HG03378 (cell line): Measurements from ENCODE around the gene IPO13.

Source experiments
- ATAC-seq: cut with Tn5 transposase; IDR thresholded peaks from one replicate; pipeline ENCODE4 v1.9.1; 2021; ENCODE audit warnings: mild to moderate bottlenecking, moderate library complexity; ENCODE audit not compliant: unreplicated experiment

IPO13 gene

GRCh38 chr1:43987159-43987902 lies 40.6 kb downstream of the IPO13 start:
- no peak for ATAC-seq

GRCh38 chr1:43990271-43991199 lies 43.8 kb downstream of the IPO13 start:
- no peak for ATAC-seq

GRCh38 chr1:43991200-43991475 lies 44.4 kb downstream of the IPO13 start:
- peak; percentile 12 for ATAC-seq

- peak; percentile 47 for ATAC-seq
These were observed 44.9 kb downstream of the IPO13 start, which contains the start of gene CCDC24 for GRCh38 chr1:43991476-43992231. Gene CCDC24 (plus strand): TSS chr1:43991599. CDS start chr1:43991879, 280 bp downstream.

- no peak for ATAC-seq
These were observed 45.7 kb downstream of the IPO13 start for GRCh38 chr1:43992232-43992995.

- ATAC-seq = no peak
These were observed 46.6 kb downstream of the IPO13 start for GRCh38 chr1:43993206-43993914.

- ATAC-seq = no peak
These were observed 47.3 kb downstream of the IPO13 start for GRCh38 chr1:43994071-43994470.

- ATAC-seq = no peak
These were observed 48.3 kb downstream of the IPO13 start for GRCh38 chr1:43994794-43995790.

GRCh38 chr1:43995984-43996732 lies 49.4 kb downstream of the IPO13 start:
- ATAC-seq = no peak

GRCh38 chr1:43996733-43997115 lies 50.0 kb downstream of the IPO13 start:
- ATAC-seq = no peak

- ATAC-seq = no peak
These were observed 50.7 kb downstream of the IPO13 start for GRCh38 chr1:43997295-43997999.

- no peak for ATAC-seq
These were observed 51.2 kb downstream of the IPO13 start for GRCh38 chr1:43998000-43998378.

GRCh38 chr1:43999455-43999854 lies 52.7 kb downstream of the IPO13 start:
- ATAC-seq = no peak

- ATAC-seq = no peak
These were observed 53.4 kb downstream of the IPO13 start for GRCh38 chr1:44000122-44000665.

- ATAC-seq = no peak
These were observed 55.4 kb downstream of the IPO13 start for GRCh38 chr1:44002165-44002564.

GRCh38 chr1:44002606-44003157 lies 55.9 kb downstream of the IPO13 start:
- no peak for ATAC-seq

- ATAC-seq = no peak
These were observed 61.5 kb downstream of the IPO13 start for GRCh38 chr1:44008259-44008658.
